ENCODE measurements around the gene CDC42BPG. TPM values are rescaled to one million over a fixed set of nuclear protein-coding genes. Genes with fewer than 3 reads are reported as not detected.

The CDC42BPG gene
- total RNA-seq, 1 donor from 2014 or later, result 21.1 TPM

GRCh38 chr11:64842851-64843685 lies 1.4 kb downstream of the CDC42BPG start:
- peak overlapping the region; percentile 81 for H3K4me3 Mint-ChIP-seq (ENCODE audit: low read depth)
- DNase-seq (ENCODE audit: low spot score, unreplicated experiment), result no peak
- no peaks in the 10 kb centered on the region for H3K27me3 Mint-ChIP-seq
- TF ChIP-seq CTCF (IDR thresholded peaks at IDR 0.05; ENCODE audit: unreplicated experiment), result no peak
- H3K27ac Mint-ChIP-seq, result peak overlapping the region; percentile 93
- no peaks in the 10 kb centered on the region for H3K9me3 Mint-ChIP-seq (ENCODE audit: low read depth)
- peaks cover 20% of the 10 kb centered on the region for H3K4me1 Mint-ChIP-seq (ENCODE audit: low read depth)
- peaks cover 3% of the 10 kb centered on the region for H3K36me3 Mint-ChIP-seq (ENCODE audit: insufficient read depth)

- Mint-ChIP-seq H3K36me3 (ENCODE audit: insufficient read depth) (peaks cover 3% of the 10 kb centered on the region), H3K9me3 (ENCODE audit: low read depth) (no peaks in the 10 kb centered on the region), H3K27me3 (no peaks in the 10 kb centered on the region), H3K4me3 (ENCODE audit: low read depth) (peak overlapping the region; percentile 40), H3K4me1 (ENCODE audit: low read depth) (peaks cover 20% of the 10 kb centered on the region), H3K27ac (peak overlapping the region; percentile 90)
- TF ChIP-seq CTCF (IDR thresholded peaks at IDR 0.05; ENCODE audit: unreplicated experiment), result no peak
- no peak for DNase-seq (ENCODE audit: low spot score, unreplicated experiment)
Measured at GRCh38 chr11:64842366-64842759, 2.1 kb downstream of the CDC42BPG start.

GRCh38 chr11:64841592-64842365 lies 2.7 kb downstream of the CDC42BPG start:
- DNase-seq (ENCODE audit: low spot score, unreplicated experiment), result no peak
- no peak for TF ChIP-seq CTCF (IDR thresholded peaks at IDR 0.05; ENCODE audit: unreplicated experiment)
- H3K9me3 Mint-ChIP-seq (ENCODE audit: low read depth), result no peaks in the 10 kb centered on the region
- H3K4me3 Mint-ChIP-seq (ENCODE audit: low read depth), result no peak overlapping the region
- no peaks in the 10 kb centered on the region for H3K27me3 Mint-ChIP-seq
- peaks cover 3% of the 10 kb centered on the region for H3K36me3 Mint-ChIP-seq (ENCODE audit: insufficient read depth)
- H3K27ac Mint-ChIP-seq, result peak overlapping the region; percentile 55
- H3K4me1 Mint-ChIP-seq (ENCODE audit: low read depth), result peaks cover 20% of the 10 kb centered on the region

- Mint-ChIP-seq H3K4me3 (ENCODE audit: low read depth) (no peak overlapping the region), H3K4me1 (ENCODE audit: low read depth) (peaks cover 20% of the 10 kb centered on the region), H3K27ac (no peak overlapping the region), H3K36me3 (ENCODE audit: insufficient read depth) (peaks cover 3% of the 10 kb centered on the region), H3K9me3 (ENCODE audit: low read depth) (no peaks in the 10 kb centered on the region), H3K27me3 (no peaks in the 10 kb centered on the region)
- TF ChIP-seq CTCF (IDR thresholded peaks at IDR 0.05; ENCODE audit: unreplicated experiment), result no peak
- no peak for DNase-seq (ENCODE audit: low spot score, unreplicated experiment)
Measured at GRCh38 chr11:64839887-64840782, 4.3 kb downstream of the CDC42BPG start.

GRCh38 chr11:64839335-64839734 lies 5.1 kb downstream of the CDC42BPG start:
- H3K9me3 Mint-ChIP-seq (ENCODE audit: low read depth), result no peaks in the 10 kb centered on the region
- peaks cover 3% of the 10 kb centered on the region for H3K36me3 Mint-ChIP-seq (ENCODE audit: insufficient read depth)
- H3K4me3 Mint-ChIP-seq (ENCODE audit: low read depth), result no peak overlapping the region
- no peak for DNase-seq (ENCODE audit: low spot score, unreplicated experiment)
- H3K27ac Mint-ChIP-seq, result no peak overlapping the region
- H3K4me1 Mint-ChIP-seq (ENCODE audit: low read depth), result peaks cover 20% of the 10 kb centered on the region
- TF ChIP-seq CTCF (IDR thresholded peaks at IDR 0.05; ENCODE audit: unreplicated experiment), result no peak
- no peaks in the 10 kb centered on the region for H3K27me3 Mint-ChIP-seq
